HCT116 (cell line): ENCODE results near the gene DCAF6. TPM values are rescaled to one million over a fixed set of nuclear protein-coding genes. Genes with fewer than 3 reads are reported as not detected.

Source experiments
- ATAC-seq: fragments of 200-7000 bp; cut with Tn5 transposase; 2 replicates; pipeline ENCODE4 v1.9.1; 2020; ENCODE audit warnings: mild to moderate bottlenecking, moderate library complexity
- BruUV-seq: library from RNA; stranded (reverse); fragments of 400-500 nt; replicated peaks from 2 replicates; lab custom pipeline; 2021; lab: Mats Ljungman, UMichigan
- CTCF ChIA-PET: fragments of 300-600 bp; sonication (Branson Sonifier 250); formaldehyde crosslinking; loops from one replicate; lab custom pipeline; 2021; ENCODE audit warnings: antibody characterized with exemption; lab: Charles Lee
- POLR2A ChIA-PET: fragments of 300-600, 350-600 bp; sonication (Branson Sonifier 250); formaldehyde crosslinking; loops from one replicate; lab custom pipeline; 2021; ENCODE audit warnings: antibody characterized with exemption; lab: Charles Lee
- RAD21 ChIA-PET, 2 experiments: fragments of 300-600 bp; sonication (Branson Sonifier 250); formaldehyde crosslinking; loops; one replicate each; lab custom pipeline; 2023; ENCODE audit warnings: low total read pairs in 2 of 2; ENCODE audit not compliant: uncharacterized antibody in 2 of 2, unreplicated experiment in 2 of 2, low non-redundant PET in 1 of 2; lab: Charles Lee
- DNase-seq: peaks from one replicate; pipeline ENCODE4 v3.0.0-alpha.2; 2010; ENCODE audit warnings: low read depth, low spot score
- H2AFZ ChIP-seq: fragments of 200-600 bp; shearing (Covaris generic), sonication (generic); 2 replicates; pipeline ENCODE4 v1.6.1; 2017; ENCODE audit warnings: low read depth, mixed run types, mixed read lengths, antibody characterized with exemption, low read length; ENCODE audit not compliant: poor library complexity, severe bottlenecking
- H3K27ac ChIP-seq: 2 replicates; pipeline ENCODE4 v1.5.1; 2012; ENCODE audit warnings: low read depth, low read length
- H3K27me3 ChIP-seq: fragments of 200-600 bp; sonication (generic); 2 replicates; pipeline ENCODE4 v1.6.1; 2016; ENCODE audit warnings: mixed run types, low read length, mixed read lengths; ENCODE audit not compliant: insufficient read depth
- H3K36me3 ChIP-seq, 2 experiments: fragments of 200-500 bp in 1 of 2; fragments of 200-600 bp in 1 of 2; sonication (Bioruptor generic) in 1 of 2; sonication (generic) in 1 of 2; 2 replicates each; pipeline versions ENCODE4 v1.5.1 to v1.6.1; 2014 to 2016; ENCODE audit warnings: low read length in 2 of 2, inconsistent platforms in 1 of 2, mixed read lengths in 1 of 2, mixed run types in 1 of 2; ENCODE audit not compliant: insufficient read depth in 2 of 2, control insufficient read depth in 1 of 2
- H3K4me1 ChIP-seq, 2 experiments: fragments of 200-600 bp in 1 of 2; sonication (generic) in 1 of 2; 2 replicates each; pipeline versions ENCODE4 v1.5.1 to v1.6.1; 2012 to 2017; ENCODE audit warnings: low read length in 2 of 2, inconsistent platforms in 1 of 2, mild to moderate bottlenecking in 1 of 2, mixed read lengths in 1 of 2, mixed run types in 1 of 2, moderate library complexity in 1 of 2; ENCODE audit not compliant: insufficient read depth in 2 of 2, control insufficient read depth in 1 of 2
- H3K4me2 ChIP-seq: fragments of 200-600 bp; sonication (generic); 2 replicates; pipeline ENCODE4 v1.6.1; 2017; ENCODE audit warnings: mixed run types, low read length, mixed read lengths
- H3K4me3 ChIP-seq, 2 experiments: fragments of 200-600 bp in 1 of 2; sonication (generic) in 1 of 2; replicated peaks in 1 of 2; 2 replicates each; pipeline ENCODE4 v1.5.1; 2011 to 2016; ENCODE audit warnings: low read length in 2 of 2, control low read depth in 1 of 2, low read depth in 1 of 2, mild to moderate bottlenecking in 1 of 2, mixed read lengths in 1 of 2, mixed run types in 1 of 2
- H3K79me2 ChIP-seq: fragments of 200-600 bp; sonication (generic); 2 replicates; pipeline ENCODE4 v1.6.1; 2017; ENCODE audit warnings: mild to moderate bottlenecking, mixed run types, low read length, moderate library complexity, mixed read lengths; ENCODE audit not compliant: insufficient read depth
- H3K9ac ChIP-seq: fragments of 200-600 bp; sonication (generic); 2 replicates; pipeline ENCODE4 v1.6.1; 2016; ENCODE audit warnings: low read length, mixed read lengths
- H3K9me2 ChIP-seq: fragments of 200-600 bp; sonication (generic), shearing (Covaris generic); 2 replicates; pipeline ENCODE4 v1.6.1; 2017; ENCODE audit warnings: mixed run types, mild to moderate bottlenecking, moderate library complexity; ENCODE audit not compliant: insufficient read depth
- H3K9me3 ChIP-seq, 2 experiments: fragments of 200-500 bp in 1 of 2; fragments of 200-600 bp in 1 of 2; sonication (Bioruptor generic) in 1 of 2; sonication (generic) in 1 of 2; 2 replicates each; pipeline ENCODE4 v1.6.1; 2014 to 2017; ENCODE audit warnings: low read length in 2 of 2, mixed read lengths in 2 of 2, inconsistent platforms in 1 of 2, low read depth in 1 of 2, mild to moderate bottlenecking in 1 of 2, mixed run types in 1 of 2, moderate library complexity in 1 of 2; ENCODE audit not compliant: control insufficient read depth in 1 of 2, insufficient read depth in 1 of 2
- H4K20me1 ChIP-seq: fragments of 200-600 bp; sonication (generic), shearing (Covaris generic); 2 replicates; pipeline ENCODE4 v1.6.1; 2017; ENCODE audit warnings: mixed run types, mild to moderate bottlenecking, moderate library complexity; ENCODE audit not compliant: insufficient read depth
- CBX3 ChIP-seq: IDR thresholded peaks from 2 replicates; pipeline ENCODE4 v1.6.1; 2012; ENCODE audit warnings: low read depth
- ELF1 ChIP-seq: IDR thresholded peaks from 2 replicates; pipeline ENCODE4 v1.6.1; 2012; ENCODE audit warnings: low read depth, borderline replicate concordance
- EZH2 ChIP-seq: fragments of 200-600 bp; sonication (generic); IDR thresholded peaks from 2 replicates; pipeline ENCODE4 v1.6.1; 2017; ENCODE audit warnings: antibody characterized with exemption, mixed run types
- EZH2phosphoT487 ChIP-seq: fragments of 200-600 bp; IDR thresholded peaks from 2 replicates; pipeline ENCODE4 v1.6.1; 2018; ENCODE audit warnings: antibody characterized with exemption, borderline replicate concordance
- FOSL1 ChIP-seq: IDR thresholded peaks from 2 replicates; pipeline ENCODE4 v1.6.1; 2012; ENCODE audit warnings: low read depth
- POLR2AphosphoS5 ChIP-seq: IDR thresholded peaks from 2 replicates; pipeline ENCODE4 v1.6.1; 2011; ENCODE audit warnings: mild to moderate bottlenecking, low read depth, low read length, moderate library complexity
- RAD21 ChIP-seq: IDR thresholded peaks from 2 replicates; pipeline ENCODE4 v1.6.1; 2012; ENCODE audit warnings: low read depth, mild to moderate bottlenecking
- SRF ChIP-seq: IDR thresholded peaks from 2 replicates; pipeline ENCODE4 v1.6.1; 2012; ENCODE audit warnings: low read depth
- YY1 ChIP-seq: IDR thresholded peaks from 2 replicates; pipeline ENCODE4 v1.6.1; 2011; ENCODE audit warnings: low read length, low read depth, moderate library complexity, mild to moderate bottlenecking; ENCODE audit not compliant: insufficient replicate concordance; ENCODE audit errors: extremely low read depth
- ZFX ChIP-seq: fragments of 450-650 bp; IDR thresholded peaks from 2 replicates; pipeline ENCODE4 v1.6.1; 2017
- ZNF274 ChIP-seq: fragments of 200-500 bp; sonication (Bioruptor generic); IDR thresholded peaks from 2 replicates; pipeline ENCODE4 v1.6.1; 2014; ENCODE audit warnings: mild to moderate bottlenecking, low read depth, low read length, inconsistent platforms
- intact Hi-C: fragments of 100-400 bp; cut with micrococcal nuclease; formaldehyde crosslinking; loops from 2 replicates; pipeline ENCODE4 v1.10.0; 2022
- total RNA-seq: library from RNA; stranded (reverse); gene quantifications from one replicate; pipeline ENCODE4 v1.2.1, GENCODE V29; 2021; ENCODE audit not compliant: unreplicated experiment
- TF ChIP-seq, protein P1 (sequence below): IDR thresholded peaks from 2 replicates; pipeline ENCODE4 v1.6.1; 2012
- TF ChIP-seq, protein P2 (sequence below): IDR thresholded peaks from 2 replicates; pipeline ENCODE4 v1.6.1; 2011; ENCODE audit warnings: mild to moderate bottlenecking, low read length, moderate library complexity; ENCODE audit not compliant: insufficient replicate concordance; ENCODE audit errors: extremely low read depth
- TF ChIP-seq, protein P3 (sequence below): IDR thresholded peaks from 2 replicates; pipeline ENCODE4 v1.6.1; 2012

The DCAF6 gene
- total RNA-seq, 1 experiment from 2014 or later = 34.2 TPM

DNA sequence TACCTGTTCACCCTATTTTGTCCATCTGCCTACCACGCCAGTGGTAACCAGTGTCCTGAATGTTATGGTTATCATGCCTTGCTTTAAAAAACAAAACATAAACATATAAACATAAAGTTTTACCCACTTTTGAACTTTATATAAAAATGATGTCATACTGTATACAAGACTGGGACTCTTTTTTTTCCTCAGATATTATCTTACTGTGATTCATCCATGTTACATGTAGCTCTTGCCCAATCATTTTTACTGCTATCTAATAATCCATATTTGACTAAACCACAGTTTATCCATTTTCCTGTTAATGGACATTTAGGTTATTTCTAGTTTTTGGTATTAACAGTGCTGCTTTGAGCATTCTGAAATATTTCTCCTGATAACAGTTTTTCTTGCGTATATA is 121.4 kb downstream of the DCAF6 start:
- Histone ChIP-seq H3K27me3 (no peaks in the 10 kb centered on the region), H3K9me2 (no peaks in the 10 kb centered on the region), H3K36me3 (no peaks in the 10 kb centered on the region), H3K79me2 (no peaks in the 10 kb centered on the region), H3K9me3 (no peaks in the 10 kb centered on the region), H3K4me1 (peaks cover 0 to 7% of the 10 kb centered on the region in 2 experiments; a peak in 1 of 4 replicates), H2AFZ (no peak overlapping the region), H3K27ac (no peak overlapping the region), H4K20me1 (no peaks in the 10 kb centered on the region), H3K4me3 (no peak overlapping the region), H3K9ac (no peak overlapping the region), H3K4me2 (no peak overlapping the region)
- RAD21 ChIA-PET = no interaction called here
- intact Hi-C loops = no loop called here
- POLR2A ChIA-PET = no interaction called here
- ATAC-seq (no peak), DNase-seq (no peak)
- CTCF ChIA-PET = no interaction called here
- BruUV-seq = no TSS peak
- TF ChIP-seq ZNF274 = no peak
- TF ChIP-seq, protein P1, sequence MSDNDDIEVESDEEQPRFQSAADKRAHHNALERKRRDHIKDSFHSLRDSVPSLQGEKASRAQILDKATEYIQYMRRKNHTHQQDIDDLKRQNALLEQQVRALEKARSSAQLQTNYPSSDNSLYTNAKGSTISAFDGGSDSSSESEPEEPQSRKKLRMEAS = no peak
- TF ChIP-seq, protein P2, sequence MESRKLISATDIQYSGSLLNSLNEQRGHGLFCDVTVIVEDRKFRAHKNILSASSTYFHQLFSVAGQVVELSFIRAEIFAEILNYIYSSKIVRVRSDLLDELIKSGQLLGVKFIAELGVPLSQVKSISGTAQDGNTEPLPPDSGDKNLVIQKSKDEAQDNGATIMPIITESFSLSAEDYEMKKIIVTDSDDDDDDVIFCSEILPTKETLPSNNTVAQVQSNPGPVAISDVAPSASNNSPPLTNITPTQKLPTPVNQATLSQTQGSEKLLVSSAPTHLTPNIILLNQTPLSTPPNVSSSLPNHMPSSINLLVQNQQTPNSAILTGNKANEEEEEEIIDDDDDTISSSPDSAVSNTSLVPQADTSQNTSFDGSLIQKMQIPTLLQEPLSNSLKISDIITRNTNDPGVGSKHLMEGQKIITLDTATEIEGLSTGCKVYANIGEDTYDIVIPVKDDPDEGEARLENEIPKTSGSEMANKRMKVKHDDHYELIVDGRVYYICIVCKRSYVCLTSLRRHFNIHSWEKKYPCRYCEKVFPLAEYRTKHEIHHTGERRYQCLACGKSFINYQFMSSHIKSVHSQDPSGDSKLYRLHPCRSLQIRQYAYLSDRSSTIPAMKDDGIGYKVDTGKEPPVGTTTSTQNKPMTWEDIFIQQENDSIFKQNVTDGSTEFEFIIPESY = no peak
- TF ChIP-seq FOSL1 = no peak
- no peak for TF ChIP-seq ELF1
- no peak for TF ChIP-seq POLR2AphosphoS5
- TF ChIP-seq RAD21 = no peak
- no peak for TF ChIP-seq CBX3
- no peak for TF ChIP-seq SRF
- TF ChIP-seq ZFX = no peak
- TF ChIP-seq EZH2phosphoT487 = no peak
- TF ChIP-seq EZH2 = no peak
- TF ChIP-seq, protein P3, sequence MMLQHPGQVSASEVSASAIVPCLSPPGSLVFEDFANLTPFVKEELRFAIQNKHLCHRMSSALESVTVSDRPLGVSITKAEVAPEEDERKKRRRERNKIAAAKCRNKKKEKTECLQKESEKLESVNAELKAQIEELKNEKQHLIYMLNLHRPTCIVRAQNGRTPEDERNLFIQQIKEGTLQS = no peak
- no peak for TF ChIP-seq YY1
